Adrenal gland (tissue), 12 donors: ENCODE data around the gene SRSF11. TPM values are rescaled to one million over a fixed set of nuclear protein-coding genes. Genes with fewer than 3 reads are reported as not detected.

Experiments
- DNase-seq, 7 donors: peaks; one replicate each; pipeline ENCODE4 v3.0.0-alpha.2; 2019 to 2020
- H3K27ac ChIP-seq, 5 donors: fragments of 200-600 bp; sonication (generic) in 4 of 5; 1 replicate in 3 of 5; 2 replicates in 2 of 5; pipeline versions ENCODE4 v1.5.1 to v1.8.0; 2016 to 2020; ENCODE audit warnings: mild to moderate bottlenecking in 1 of 5
- H3K27me3 ChIP-seq: fragments of 200-600 bp; 2 replicates; pipeline ENCODE4 v1.8.0; 2021
- H3K36me3 ChIP-seq, 2 donors: fragments of 200-600 bp; replicated peaks in 1 of 2; 1 replicate in 1 of 2; 2 replicates in 1 of 2; pipeline versions ENCODE4 v1.5.1 to v1.8.0; 2018 to 2022
- H3K4me1 ChIP-seq, 2 donors: fragments of 200-600 bp; replicated peaks in 1 of 2; 1 replicate in 1 of 2; 2 replicates in 1 of 2; pipeline versions ENCODE4 v1.5.1 to v1.8.0; 2018 to 2021
- H3K4me3 ChIP-seq, 4 donors: fragments of 200-600 bp; sonication (generic) in 3 of 4; one replicate each; pipeline ENCODE4 v1.5.1; 2016 to 2018
- H3K9me3 ChIP-seq, 3 donors: fragments of 200-600 bp; sonication (generic) in 1 of 3; replicated peaks in 1 of 3; 1 replicate in 2 of 3; 2 replicates in 1 of 3; pipeline versions ENCODE4 v1.5.1 to v1.8.0; 2016 to 2021
- POLR2A ChIP-seq, 2 donors: fragments of 450-650 bp; IDR thresholded peaks; one replicate each; pipeline ENCODE4 v1.6.1; 2017; ENCODE audit warnings: antibody characterized with exemption in 2 of 2, mild to moderate bottlenecking in 2 of 2, moderate library complexity in 1 of 2
- WGBS, 4 donors: extraction: QIAGEN DNeasy Blood & Tissue Kit in 2 of 4; methylation state at CpG; one replicate each; pipeline versions ENCODE4 v1.1.5 to v1.1.7; 2013 to 2017; 5-methylcytosine and 5-hydroxymethylcytosine counted together
- intact Hi-C, 2 donors: fragments of 100-400 bp; cut with DNase I; formaldehyde crosslinking; loops; one replicate each; pipeline versions ENCODE4 v1.14.1 to v1.15.0; 2022 to 2023
- polyA plus RNA-seq, 3 donors: library from polyadenylated mRNA; stranded (reverse); fragments of 200-250 nt in 2 of 3; fragments of 350-450 nt in 1 of 3; fragmentation: Illumina TruSeq in 1 of 3; extraction: RNeasy Lipid Tissue Mini Kit (QIAGEN cat#74804) in 1 of 3; gene quantifications; one replicate each; pipeline ENCODE4 v1.2.3, GENCODE V29; 2013 to 2014
- total RNA-seq, 9 donors: library from RNA; depleted of rRNA in 4 of 9; stranded (reverse); fragments of >200 nt in 4 of 9; fragments of 120-200 nt in 1 of 9; fragmentation: NEBNext Ultra II Directional in 1 of 9; extraction: Animal tissue kit (Norgen Biotek cat#: 25700) in 1 of 9; gene quantifications; one replicate each; pipeline versions ENCODE4 v1.1.0 to v1.2.4, GENCODE V29; 2013 to 2023
- TF ChIP-seq, protein P1 (sequence below), 6 experiments: fragments of 450-650 bp in 4 of 6; fragments of 200-600 bp in 2 of 6; sonication (generic) in 1 of 6; IDR thresholded peaks; 1 replicate in 5 of 6; 2 replicates in 1 of 6; pipeline versions ENCODE4 v1.5.1 to v1.8.0; 2016 to 2021; ENCODE audit warnings: antibody characterized with exemption in 6 of 6, mild to moderate bottlenecking in 2 of 6, moderate library complexity in 1 of 6
- donor health status: healthy with polysubstance abuse.
- donor health status: Bipolar disorder and iron deficiency.
- donor health status: DM: yes; HTN: yes; CAD: no.
- donor health status: DM: no; HTN: no; CAD: no.
- donor health status: DM: no; HTN: no; CAD: no.
- donor health status: DM: yes; HTN: yes; CAD: no.

SRSF11 gene
- total and polyA plus RNA-seq, 12 donors, result 43.3 to 276 (median 123) TPM

DNA sequence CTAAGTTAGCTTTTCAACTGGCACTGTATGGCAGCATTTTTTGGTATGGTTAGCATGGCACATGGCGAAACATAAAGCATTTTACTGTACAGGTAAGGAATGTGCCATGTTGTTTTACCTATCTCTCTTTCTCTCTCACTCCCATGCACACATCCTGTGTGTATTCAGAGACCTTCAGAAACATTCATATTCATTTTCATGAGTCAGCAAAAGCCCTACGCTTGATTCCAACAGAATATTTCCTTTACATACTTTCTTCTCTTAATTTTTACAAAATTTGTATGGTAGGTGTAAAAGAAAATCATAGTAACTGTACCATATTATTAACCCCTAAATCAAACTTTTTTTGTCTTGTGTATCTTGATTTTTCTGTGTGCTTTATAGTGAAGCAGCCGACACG lies 10.3 kb downstream of the SRSF11 start:
- peaks cover 7 to 14% of the 10 kb centered on the region in 2 donors for H3K4me1 ChIP-seq
- peaks cover 0 to 82% of the 10 kb centered on the region in 2 donors for H3K36me3 ChIP-seq
- intact Hi-C loops, result no loop called here
- WGBS, 4 donors, result 93 to 97% (median 95%) methylated on average over 4 of the region's 4 CpGs
- H3K4me3 ChIP-seq, result no peak overlapping the region
- no peaks in the 10 kb centered on the region for H3K27me3 ChIP-seq
- H3K9me3 ChIP-seq, result no peaks in the 10 kb centered on the region
- no peak for DNase-seq
- H3K27ac ChIP-seq, result no peak overlapping the region
- no peak for TF ChIP-seq POLR2A (IDR thresholded peaks at IDR 0.05)
- TF ChIP-seq, protein P1, sequence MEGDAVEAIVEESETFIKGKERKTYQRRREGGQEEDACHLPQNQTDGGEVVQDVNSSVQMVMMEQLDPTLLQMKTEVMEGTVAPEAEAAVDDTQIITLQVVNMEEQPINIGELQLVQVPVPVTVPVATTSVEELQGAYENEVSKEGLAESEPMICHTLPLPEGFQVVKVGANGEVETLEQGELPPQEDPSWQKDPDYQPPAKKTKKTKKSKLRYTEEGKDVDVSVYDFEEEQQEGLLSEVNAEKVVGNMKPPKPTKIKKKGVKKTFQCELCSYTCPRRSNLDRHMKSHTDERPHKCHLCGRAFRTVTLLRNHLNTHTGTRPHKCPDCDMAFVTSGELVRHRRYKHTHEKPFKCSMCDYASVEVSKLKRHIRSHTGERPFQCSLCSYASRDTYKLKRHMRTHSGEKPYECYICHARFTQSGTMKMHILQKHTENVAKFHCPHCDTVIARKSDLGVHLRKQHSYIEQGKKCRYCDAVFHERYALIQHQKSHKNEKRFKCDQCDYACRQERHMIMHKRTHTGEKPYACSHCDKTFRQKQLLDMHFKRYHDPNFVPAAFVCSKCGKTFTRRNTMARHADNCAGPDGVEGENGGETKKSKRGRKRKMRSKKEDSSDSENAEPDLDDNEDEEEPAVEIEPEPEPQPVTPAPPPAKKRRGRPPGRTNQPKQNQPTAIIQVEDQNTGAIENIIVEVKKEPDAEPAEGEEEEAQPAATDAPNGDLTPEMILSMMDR (IDR thresholded peaks at IDR 0.05), result no peak

GRCh38 chr1:70234733-70235132 lies 13.6 kb downstream of the SRSF11 start:
- Histone ChIP-seq H3K27me3 (no peaks in the 10 kb centered on the region), H3K4me3 (no peak overlapping the region), H3K9me3 (peaks cover 0 to 5% (median 0%) of the 10 kb centered on the region in 3 donors), H3K36me3 (peaks cover 0 to 98% of the 10 kb centered on the region in 2 donors), H3K4me1 (peaks cover 4 to 7% of the 10 kb centered on the region in 2 donors), H3K27ac (peak overlapping the region in 1 of 5 donors; percentile 3)
- intact Hi-C loops, result no loop called here
- DNase-seq, result no peak
- no peak for TF ChIP-seq POLR2A (IDR thresholded peaks at IDR 0.05)
- TF ChIP-seq, protein P1 (IDR thresholded peaks at IDR 0.05), result no peak

DNA sequence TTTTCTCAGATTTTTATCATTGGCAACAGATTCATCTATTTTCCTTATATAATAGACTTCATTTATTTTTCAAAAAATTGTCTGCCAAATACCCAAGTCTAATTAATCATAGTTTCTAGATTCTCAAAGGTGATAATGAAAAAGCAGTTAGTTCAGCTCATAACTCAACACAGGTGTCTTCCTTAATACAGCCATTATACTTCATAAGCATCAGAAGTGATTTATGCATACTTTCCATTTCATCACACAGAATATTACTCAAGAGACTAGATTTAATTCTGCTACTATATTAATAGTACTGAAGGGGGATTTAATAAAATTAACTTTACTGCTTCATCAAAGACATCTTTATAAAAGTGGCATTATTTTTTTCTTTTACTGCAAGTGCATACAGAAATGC lies 18.8 kb downstream of the SRSF11 start:
- no peak for DNase-seq
- H3K4me3 ChIP-seq, result no peak overlapping the region
- H3K9me3 ChIP-seq, result peaks cover 0 to 9% (median 0%) of the 10 kb centered on the region in 3 donors
- intact Hi-C loops, result loop anchor here in 1 of 2 donors (10.0 kb wide), 1 partner anchor 825 kb away; no protein-coding TSS in a partner anchor
- H3K36me3 ChIP-seq, result peaks cover 0 to 99% of the 10 kb centered on the region in 2 donors
- TF ChIP-seq, protein P1 (IDR thresholded peaks at IDR 0.05), result no peak
- no peak for TF ChIP-seq POLR2A (IDR thresholded peaks at IDR 0.05)
- no peak overlapping the region for H3K27ac ChIP-seq
- no peaks in the 10 kb centered on the region for H3K4me1 ChIP-seq
- no peaks in the 10 kb centered on the region for H3K27me3 ChIP-seq

DNA sequence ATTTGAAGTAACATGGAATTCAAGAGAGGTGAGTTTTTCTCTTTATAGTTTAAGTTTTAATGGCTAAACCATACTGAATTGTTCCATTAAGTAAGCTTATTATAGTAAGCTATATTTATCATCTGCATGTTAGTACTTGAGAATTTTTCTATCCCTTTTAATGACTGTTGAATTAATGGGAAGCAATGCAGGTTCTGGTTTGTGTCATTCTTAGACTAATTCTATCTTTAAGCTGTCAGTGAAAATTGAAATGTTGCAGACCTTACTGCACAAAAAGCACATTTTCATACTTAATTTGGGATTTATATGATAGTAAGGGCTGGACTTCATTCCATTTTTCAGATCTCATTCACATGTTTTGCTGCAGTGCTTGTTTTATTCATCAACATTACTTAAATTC lies 25.9 kb downstream of the SRSF11 start:
- TF ChIP-seq, protein P1 (IDR thresholded peaks at IDR 0.05), result no peak
- no peak for TF ChIP-seq POLR2A (IDR thresholded peaks at IDR 0.05)

More for the DNA sequence above, 25.9 kb downstream of the SRSF11 start:
- no peaks in the 10 kb centered on the region for H3K27me3 ChIP-seq
- peaks cover 0 to 90% of the 10 kb centered on the region in 2 donors for H3K36me3 ChIP-seq
- no peak for DNase-seq
- no peak overlapping the region for H3K4me3 ChIP-seq
- intact Hi-C loops, result loop anchor here in 1 of 2 donors (10.0 kb wide), 1 partner anchor 818 kb away; no protein-coding TSS in a partner anchor
- no peak overlapping the region for H3K27ac ChIP-seq
- H3K9me3 ChIP-seq, result no peaks in the 10 kb centered on the region
- peaks cover 0 to 6% of the 10 kb centered on the region in 2 donors for H3K4me1 ChIP-seq
